Suprapubic skin (tissue), 4 donors: ENCODE results near the gene BOLA3. TPM values are rescaled to one million over a fixed set of nuclear protein-coding genes. Genes with fewer than 3 reads are reported as not detected.

Source experiments
- DNase-seq, 2 donors: peaks; one replicate each; pipeline ENCODE4 v3.0.0-alpha.2; 2019; ENCODE audit warnings: low spot score in 2 of 2
- H3K27ac ChIP-seq: fragments of 200-600 bp; sonication (generic); one replicate; pipeline ENCODE4 v1.5.1; 2019
- H3K27me3 ChIP-seq: fragments of 200-600 bp; sonication (generic); one replicate; pipeline ENCODE4 v1.5.1; 2019
- H3K36me3 ChIP-seq: fragments of 200-600 bp; sonication (generic); one replicate; pipeline ENCODE4 v1.5.1; 2019
- H3K4me1 ChIP-seq: fragments of 200-600 bp; sonication (generic); one replicate; pipeline ENCODE4 v1.5.1; 2019
- H3K4me3 ChIP-seq: fragments of 200-600 bp; sonication (generic); one replicate; pipeline ENCODE4 v1.5.1; 2019; ENCODE audit warnings: mild to moderate bottlenecking
- H3K9me3 ChIP-seq: fragments of 200-600 bp; sonication (generic); one replicate; pipeline ENCODE4 v1.5.1; 2019
- EP300 ChIP-seq: sonication (generic); formaldehyde crosslinking; IDR thresholded peaks from one replicate; pipeline ENCODE4 v1.6.1; 2017; ENCODE audit warnings: antibody characterized with exemption
- POLR2A ChIP-seq, 2 donors: fragments of 450-650 bp; IDR thresholded peaks; one replicate each; pipeline ENCODE4 v1.6.1; 2017; ENCODE audit warnings: antibody characterized with exemption in 2 of 2, mild to moderate bottlenecking in 2 of 2, moderate library complexity in 2 of 2
- POLR2AphosphoS5 ChIP-seq, 3 donors: sonication (generic); formaldehyde crosslinking; IDR thresholded peaks; one replicate each; pipeline ENCODE4 v1.6.1; 2017; ENCODE audit warnings: antibody characterized with exemption in 3 of 3
- WGBS: methylation state at CpG from one replicate; pipeline ENCODE4 v1.1.5; 2018; 5-methylcytosine and 5-hydroxymethylcytosine counted together
- total RNA-seq, 4 donors: library from RNA; depleted of rRNA; stranded (reverse); fragments of >200 nt; gene quantifications; one replicate each; pipeline ENCODE4 v1.1.0, GENCODE V29; 2016
- TF ChIP-seq, protein P1 (sequence below), 2 donors: fragments of 200-600 bp in 1 of 2; fragments of 450-650 bp in 1 of 2; sonication (generic) in 1 of 2; IDR thresholded peaks; one replicate each; pipeline ENCODE4 v1.5.1; 2016 to 2019; ENCODE audit warnings: antibody characterized with exemption in 2 of 2, mild to moderate bottlenecking in 1 of 2, moderate library complexity in 1 of 2

BOLA3 gene
- total RNA-seq, 4 donors from 2014 or later: 18.9 to 44.0 (median 28.1) TPM

DNA sequence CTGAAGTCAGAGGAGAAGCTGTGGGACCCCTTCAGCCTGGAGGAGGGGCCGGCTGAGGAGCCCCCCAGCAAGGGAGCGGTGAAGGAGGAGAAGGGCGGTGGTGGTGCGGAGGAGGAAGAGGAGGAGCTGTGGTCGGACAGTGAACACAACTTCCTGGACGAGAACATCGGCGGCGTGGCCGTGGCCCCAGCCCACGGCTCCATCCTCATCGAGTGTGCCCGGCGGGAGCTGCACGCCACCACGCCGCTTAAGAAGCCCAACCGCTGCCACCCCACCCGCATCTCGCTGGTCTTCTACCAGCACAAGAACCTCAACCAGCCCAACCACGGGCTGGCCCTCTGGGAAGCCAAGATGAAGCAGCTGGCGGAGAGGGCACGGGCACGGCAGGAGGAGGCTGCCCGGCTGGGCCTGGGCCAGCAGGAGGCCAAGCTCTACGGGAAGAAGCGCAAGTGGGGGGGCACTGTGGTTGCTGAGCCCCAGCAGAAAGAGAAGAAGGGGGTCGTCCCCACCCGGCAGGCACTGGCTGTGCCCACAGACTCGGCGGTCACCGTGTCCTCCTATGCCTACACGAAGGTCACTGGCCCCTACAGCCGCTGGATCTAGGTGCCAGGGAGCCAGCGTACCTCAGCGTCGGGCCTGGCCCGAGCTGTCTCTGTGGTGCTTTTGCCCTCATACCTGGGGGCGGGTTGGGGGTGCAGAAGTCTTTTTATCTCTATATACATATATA lies 46.0 kb downstream of the BOLA3 start:
- no peak overlapping the region for H3K4me3 ChIP-seq
- H3K27me3 ChIP-seq: no peaks in the 10 kb centered on the region
- no peak for DNase-seq
- WGBS: 92% methylated on average over 35 of the region's 39 CpGs
- H3K36me3 ChIP-seq: peaks cover 68% of the 10 kb centered on the region
- H3K4me1 ChIP-seq: peaks cover 8% of the 10 kb centered on the region
- H3K9me3 ChIP-seq: no peaks in the 10 kb centered on the region
- TF ChIP-seq, protein P1, sequence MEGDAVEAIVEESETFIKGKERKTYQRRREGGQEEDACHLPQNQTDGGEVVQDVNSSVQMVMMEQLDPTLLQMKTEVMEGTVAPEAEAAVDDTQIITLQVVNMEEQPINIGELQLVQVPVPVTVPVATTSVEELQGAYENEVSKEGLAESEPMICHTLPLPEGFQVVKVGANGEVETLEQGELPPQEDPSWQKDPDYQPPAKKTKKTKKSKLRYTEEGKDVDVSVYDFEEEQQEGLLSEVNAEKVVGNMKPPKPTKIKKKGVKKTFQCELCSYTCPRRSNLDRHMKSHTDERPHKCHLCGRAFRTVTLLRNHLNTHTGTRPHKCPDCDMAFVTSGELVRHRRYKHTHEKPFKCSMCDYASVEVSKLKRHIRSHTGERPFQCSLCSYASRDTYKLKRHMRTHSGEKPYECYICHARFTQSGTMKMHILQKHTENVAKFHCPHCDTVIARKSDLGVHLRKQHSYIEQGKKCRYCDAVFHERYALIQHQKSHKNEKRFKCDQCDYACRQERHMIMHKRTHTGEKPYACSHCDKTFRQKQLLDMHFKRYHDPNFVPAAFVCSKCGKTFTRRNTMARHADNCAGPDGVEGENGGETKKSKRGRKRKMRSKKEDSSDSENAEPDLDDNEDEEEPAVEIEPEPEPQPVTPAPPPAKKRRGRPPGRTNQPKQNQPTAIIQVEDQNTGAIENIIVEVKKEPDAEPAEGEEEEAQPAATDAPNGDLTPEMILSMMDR (IDR thresholded peaks at IDR 0.05): no peak
- TF ChIP-seq POLR2A (IDR thresholded peaks at IDR 0.05) (no peak), POLR2AphosphoS5 (IDR thresholded peaks at IDR 0.05) (no peak), EP300 (no peak)
- H3K27ac ChIP-seq: no peak overlapping the region

DNA sequence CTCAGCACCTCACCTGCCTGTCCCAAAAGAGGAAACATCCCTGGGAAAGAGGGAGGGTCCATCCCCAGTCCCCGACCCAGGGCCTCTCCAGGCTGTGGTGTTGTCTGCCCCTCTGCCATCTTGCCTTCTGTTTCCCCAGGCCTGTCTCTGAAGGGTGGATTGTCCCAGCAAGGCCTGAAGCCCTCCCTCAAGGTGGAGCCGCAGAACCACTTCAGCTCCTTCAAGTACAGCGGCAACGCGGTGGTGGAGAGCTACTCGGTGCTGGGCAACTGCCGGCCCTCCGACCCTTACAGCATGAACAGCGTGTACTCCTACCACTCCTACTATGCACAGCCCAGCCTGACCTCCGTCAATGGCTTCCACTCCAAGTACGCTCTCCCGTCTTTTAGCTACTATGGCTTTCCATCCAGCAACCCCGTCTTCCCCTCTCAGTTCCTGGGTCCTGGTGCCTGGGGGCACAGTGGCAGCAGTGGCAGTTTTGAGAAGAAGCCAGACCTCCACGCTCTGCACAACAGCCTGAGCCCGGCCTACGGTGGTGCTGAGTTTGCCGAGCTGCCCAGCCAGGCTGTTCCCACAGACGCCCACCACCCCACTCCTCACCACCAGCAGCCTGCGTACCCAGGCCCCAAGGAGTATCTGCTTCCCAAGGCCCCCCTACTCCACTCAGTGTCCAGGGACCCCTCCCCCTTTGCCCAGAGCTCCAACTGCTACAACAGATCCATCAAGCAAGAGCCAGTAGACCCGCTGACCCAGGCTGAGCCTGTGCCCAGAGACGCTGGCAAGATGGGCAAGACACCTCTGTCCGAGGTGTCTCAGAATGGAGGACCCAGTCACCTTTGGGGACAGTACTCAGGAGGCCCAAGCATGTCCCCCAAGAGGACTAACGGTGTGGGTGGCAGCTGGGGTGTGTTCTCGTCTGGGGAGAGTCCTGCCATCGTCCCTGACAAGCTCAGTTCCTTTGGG lies 47.2 kb downstream of the BOLA3 start:
- DNase-seq: no peak
- Histone ChIP-seq H3K27me3 (no peaks in the 10 kb centered on the region), H3K4me3 (no peak overlapping the region), H3K9me3 (no peaks in the 10 kb centered on the region), H3K27ac (no peak overlapping the region), H3K4me1 (peaks cover 8% of the 10 kb centered on the region), H3K36me3 (peaks cover 78% of the 10 kb centered on the region)
- WGBS: 98% methylated on average over 21 of the region's 25 CpGs
- TF ChIP-seq, protein P1 (IDR thresholded peaks at IDR 0.05): no peak
- no peak for TF ChIP-seq EP300

DNA sequence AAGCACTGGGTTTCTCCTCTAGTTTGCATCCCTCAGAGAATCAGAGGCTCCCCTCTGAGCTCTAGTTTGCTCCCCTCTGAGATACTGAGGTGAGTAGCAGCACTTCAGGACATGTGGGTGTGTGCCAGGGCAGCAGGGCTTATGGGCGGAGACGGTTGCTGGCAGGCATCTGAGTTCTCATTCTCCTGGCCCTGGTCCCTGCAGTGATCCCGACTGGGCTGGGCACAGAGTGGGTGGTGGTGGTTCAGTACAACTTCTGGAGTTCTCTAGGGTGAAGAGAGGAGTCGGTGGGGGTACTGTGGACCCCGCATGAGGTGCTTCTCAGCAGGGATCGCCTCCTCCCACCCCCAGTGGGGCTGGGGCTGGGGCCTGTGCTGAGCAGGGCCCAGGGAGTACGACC lies 47.9 kb downstream of the BOLA3 start:
- H3K9me3 ChIP-seq: no peaks in the 10 kb centered on the region
- no peak for DNase-seq
- H3K27ac ChIP-seq: no peak overlapping the region
- no peaks in the 10 kb centered on the region for H3K27me3 ChIP-seq
- H3K4me1 ChIP-seq: peaks cover 8% of the 10 kb centered on the region
- WGBS: 70% methylated on average over 2 of the region's 7 CpGs
- TF ChIP-seq POLR2AphosphoS5 (IDR thresholded peaks at IDR 0.05) (no peak), EP300 (no peak), POLR2A (IDR thresholded peaks at IDR 0.05) (no peak)
- TF ChIP-seq, protein P1 (IDR thresholded peaks at IDR 0.05): no peak
- no peak overlapping the region for H3K4me3 ChIP-seq
- H3K36me3 ChIP-seq: peaks cover 82% of the 10 kb centered on the region

DNA sequence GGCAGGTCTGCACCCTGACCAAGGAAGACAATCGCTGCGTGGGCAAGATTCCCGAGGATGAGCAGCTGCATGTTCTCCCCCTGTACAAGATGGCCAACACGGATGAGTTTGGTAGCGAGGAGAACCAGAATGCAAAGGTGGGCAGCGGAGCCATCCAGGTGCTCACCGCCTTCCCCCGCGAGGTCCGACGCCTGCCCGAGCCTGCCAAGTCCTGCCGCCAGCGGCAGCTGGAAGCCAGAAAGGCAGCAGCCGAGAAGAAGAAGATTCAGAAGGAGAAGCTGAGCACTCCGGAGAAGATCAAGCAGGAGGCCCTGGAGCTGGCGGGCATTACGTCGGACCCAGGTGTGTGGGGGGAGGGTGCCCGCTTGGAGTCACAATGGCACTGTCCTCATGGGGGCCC lies 48.4 kb downstream of the BOLA3 start:
- H3K27ac ChIP-seq: no peak overlapping the region
- peaks cover 8% of the 10 kb centered on the region for H3K4me1 ChIP-seq
- TF ChIP-seq, protein P1 (IDR thresholded peaks at IDR 0.05): no peak
- no peaks in the 10 kb centered on the region for H3K27me3 ChIP-seq
- peaks cover 82% of the 10 kb centered on the region for H3K36me3 ChIP-seq
- WGBS: 82% methylated on average over 20 of the region's 20 CpGs
- no peak overlapping the region for H3K4me3 ChIP-seq
- H3K9me3 ChIP-seq: no peaks in the 10 kb centered on the region
- DNase-seq: no peak

DNA sequence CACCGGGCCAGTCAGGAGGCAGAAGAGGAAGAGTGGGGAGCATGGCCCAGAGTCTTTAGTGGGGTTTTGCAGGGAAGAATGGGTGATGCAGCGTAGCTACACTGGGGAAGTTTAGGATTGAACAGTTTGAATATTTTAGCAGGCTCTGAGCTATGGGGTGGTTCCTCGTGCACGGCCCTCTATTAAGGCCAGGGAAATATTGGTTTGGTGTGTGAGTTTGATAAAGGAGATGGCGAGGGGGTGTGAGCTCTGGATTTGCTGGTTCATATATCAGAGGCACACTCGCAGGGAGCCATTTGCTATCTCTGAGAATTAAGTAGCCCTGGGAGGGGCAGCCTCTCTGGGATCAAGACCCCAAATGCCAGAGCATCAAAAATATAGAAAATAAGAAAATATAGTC lies 50.1 kb downstream of the BOLA3 start:
- TF ChIP-seq, protein P1 (IDR thresholded peaks at IDR 0.05): no peak
- TF ChIP-seq POLR2AphosphoS5 (IDR thresholded peaks at IDR 0.05) (no peak), POLR2A (IDR thresholded peaks at IDR 0.05) (no peak), EP300 (no peak)
- WGBS: 93% methylated on average over 6 of the region's 6 CpGs
- peaks cover 82% of the 10 kb centered on the region for H3K36me3 ChIP-seq
- H3K4me1 ChIP-seq: peaks cover 8% of the 10 kb centered on the region
- H3K27me3 ChIP-seq: no peaks in the 10 kb centered on the region
- DNase-seq: no peak
- no peak overlapping the region for H3K4me3 ChIP-seq
- no peak overlapping the region for H3K27ac ChIP-seq
- H3K9me3 ChIP-seq: no peaks in the 10 kb centered on the region
